Measurements from ENCODE around the gene TAF11. TPM values are rescaled to one million over a fixed set of nuclear protein-coding genes. Genes with fewer than 3 reads are reported as not detected.

The TAF11 gene
- total and polyA plus RNA-seq, 2 donors (not counting 3 experiments of a cell fraction or from before 2014, with no cell fraction given) = 30.7 to 37.1 TPM

DNA sequence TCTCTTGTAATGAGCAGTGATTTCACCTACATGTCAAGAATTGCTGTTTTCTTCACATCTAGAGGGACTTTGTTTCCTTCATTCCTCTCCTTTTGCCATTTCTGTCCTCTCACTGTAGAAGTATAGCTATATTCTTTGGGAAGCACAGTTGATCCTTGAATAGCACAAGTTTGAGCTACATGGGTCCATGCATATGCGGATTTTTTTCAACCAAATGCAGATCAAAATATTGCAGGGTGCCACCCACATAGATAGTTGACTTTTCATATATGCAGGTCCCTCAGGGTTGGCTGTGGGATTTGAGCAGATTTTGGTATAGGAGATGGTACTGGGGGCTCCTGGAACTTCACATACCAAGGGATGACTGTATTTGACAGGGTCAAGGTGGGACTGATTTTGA lies 54.9 kb downstream of the TAF11 start:
- H3K9me3 ChIP-seq (replicated peaks; ENCODE audit: control insufficient read depth, insufficient read depth, low read length) = no peaks in the 10 kb centered on the region
- H3K27ac ChIP-seq (ENCODE audit: insufficient read depth, low read depth, low read length) = no peak overlapping the region
- TF ChIP-seq JUN (IDR thresholded peaks at IDR 0.05; ENCODE audit: borderline replicate concordance, insufficient read depth, insufficient read length, low read depth) (no peak), POLR2AphosphoS5 (IDR thresholded peaks at IDR 0.05; ENCODE audit: insufficient read depth, low read depth, low read length) (no peak), FOS (IDR thresholded peaks at IDR 0.05; ENCODE audit: borderline replicate concordance, insufficient read depth, low read length) (no peak)
- H3K4me1 ChIP-seq (ENCODE audit: control insufficient read depth, extremely low read depth, insufficient read depth, low read length) = no peaks in the 10 kb centered on the region
- H4K20me1 ChIP-seq (replicated peaks; ENCODE audit: control insufficient read depth, extremely low read depth, insufficient read depth, low read length) = no peaks in the 10 kb centered on the region
- H3K79me2 ChIP-seq (ENCODE audit: control insufficient read depth, insufficient read depth, low read length) = no peaks in the 10 kb centered on the region
- POLR2A ChIA-PET = no interaction called here
- H3K4me3 ChIP-seq (replicated peaks in 1 of 3; ENCODE audit: insufficient read depth in 1 of 3, low read depth in 1 of 3, low read length in 3 of 3) = no peak overlapping the region
- H3K9ac ChIP-seq (replicated peaks; ENCODE audit: extremely low read depth, insufficient read depth, low read length) = no peak overlapping the region
- intact Hi-C loops (cut with micrococcal nuclease) = no loop called here
- DNase-seq (ENCODE audit: low read depth, low spot score) (no peak), FAIRE-seq (no peak)
- dilution Hi-C loops (cut with MboI; ENCODE audit: extremely low pct_ligation_motif_present, low sequenced_read_pairs) = no loop called here
- no peaks in the 10 kb centered on the region for H3K9me1 ChIP-seq (replicated peaks; ENCODE audit: control insufficient read depth, extremely low read depth, insufficient read depth, low read length)
- BruUV-seq (replicated peaks) = no TSS peak
- CTCF ChIA-PET = no interaction called here
- H3K4me2 ChIP-seq (ENCODE audit: insufficient read depth, low read length) = no peak overlapping the region
- no peaks in the 10 kb centered on the region for H3K27me3 ChIP-seq (ENCODE audit: control insufficient read depth in 2 of 2, insufficient read depth in 2 of 2, low read length in 2 of 2)
- H2AFZ ChIP-seq (ENCODE audit: low read depth, low read length) = no peak overlapping the region
- H3K36me3 ChIP-seq (ENCODE audit: control insufficient read depth in 2 of 2, extremely low read depth in 1 of 2, insufficient read depth in 2 of 2, low read length in 2 of 2) = peaks cover 0 to 9% of the 10 kb centered on the region in 2 experiments

DNA sequence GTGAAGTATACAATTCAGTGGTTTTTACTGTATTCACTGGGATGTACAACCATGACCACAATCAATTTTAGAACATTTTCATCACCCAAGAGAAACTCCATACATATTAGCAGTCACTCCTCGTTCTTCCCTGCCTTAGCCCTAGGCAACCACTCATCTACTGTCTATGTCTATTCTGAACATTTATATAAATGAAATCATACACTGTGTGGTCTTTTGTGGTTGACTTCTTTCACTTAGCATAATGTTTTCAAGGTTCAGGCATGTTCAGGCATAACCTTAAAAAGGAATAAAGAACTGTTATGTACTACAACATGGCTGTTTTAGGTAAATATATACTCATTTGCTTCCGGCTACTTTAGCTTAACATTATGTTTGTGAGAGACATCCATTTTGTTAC lies 58.7 kb downstream of the TAF11 start:
- TF ChIP-seq JUN (IDR thresholded peaks at IDR 0.05; ENCODE audit: borderline replicate concordance, insufficient read depth, insufficient read length, low read depth) (no peak), MYC (IDR thresholded peaks at IDR 0.05; ENCODE audit: low read depth, low read length) (no peak), FOS (IDR thresholded peaks at IDR 0.05; ENCODE audit: borderline replicate concordance, insufficient read depth, low read length) (no peak), POLR2AphosphoS5 (IDR thresholded peaks at IDR 0.05; ENCODE audit: insufficient read depth, low read depth, low read length) (no peak), EZH2 (IDR thresholded peaks at IDR 0.05; ENCODE audit: borderline replicate concordance, low read depth, low read length, severe bottlenecking) (no peak), CTCF (IDR thresholded peaks at IDR 0.05; ENCODE audit: extremely low read depth in 1 of 2, insufficient read depth in 1 of 2, low read depth in 1 of 2, low read length in 2 of 2) (no peak), GATA2 (IDR thresholded peaks at IDR 0.05; ENCODE audit: insufficient read depth, insufficient read length, low read depth, low read length) (no peak), POLR2A (IDR thresholded peaks at IDR 0.05; ENCODE audit: low read depth, low read length) (no peak)
- TF ChIP-seq, protein P1, sequence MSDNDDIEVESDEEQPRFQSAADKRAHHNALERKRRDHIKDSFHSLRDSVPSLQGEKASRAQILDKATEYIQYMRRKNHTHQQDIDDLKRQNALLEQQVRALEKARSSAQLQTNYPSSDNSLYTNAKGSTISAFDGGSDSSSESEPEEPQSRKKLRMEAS (IDR thresholded peaks at IDR 0.05; ENCODE audit: insufficient read depth, insufficient read length) = no peak
- H3K4me3 ChIP-seq (replicated peaks in 1 of 3; ENCODE audit: insufficient read depth in 1 of 3, low read depth in 1 of 3, low read length in 3 of 3) = no peak overlapping the region
- dilution Hi-C loops (cut with MboI; ENCODE audit: extremely low pct_ligation_motif_present, low sequenced_read_pairs) (no loop called here), intact Hi-C loops (cut with micrococcal nuclease) (no loop called here)
- H3K9me1 ChIP-seq (replicated peaks; ENCODE audit: control insufficient read depth, extremely low read depth, insufficient read depth, low read length) = no peaks in the 10 kb centered on the region
- H3K27ac ChIP-seq (ENCODE audit: insufficient read depth, low read depth, low read length) = no peak overlapping the region
- H3K79me2 ChIP-seq (ENCODE audit: control insufficient read depth, insufficient read depth, low read length) = no peaks in the 10 kb centered on the region
- no peaks in the 10 kb centered on the region for H3K27me3 ChIP-seq (ENCODE audit: control insufficient read depth in 2 of 2, insufficient read depth in 2 of 2, low read length in 2 of 2)
- no peaks in the 10 kb centered on the region for H3K36me3 ChIP-seq (ENCODE audit: control insufficient read depth in 2 of 2, extremely low read depth in 1 of 2, insufficient read depth in 2 of 2, low read length in 2 of 2)
- no peaks in the 10 kb centered on the region for H3K9me3 ChIP-seq (replicated peaks; ENCODE audit: control insufficient read depth, insufficient read depth, low read length)
- H3K4me1 ChIP-seq (ENCODE audit: control insufficient read depth, extremely low read depth, insufficient read depth, low read length) = no peaks in the 10 kb centered on the region
- POLR2A ChIA-PET = no interaction called here
- H2AFZ ChIP-seq (ENCODE audit: low read depth, low read length) = no peak overlapping the region
- BruUV-seq (replicated peaks) = no TSS peak
- H3K4me2 ChIP-seq (ENCODE audit: insufficient read depth, low read length) = no peak overlapping the region
- no peaks in the 10 kb centered on the region for H4K20me1 ChIP-seq (replicated peaks; ENCODE audit: control insufficient read depth, extremely low read depth, insufficient read depth, low read length)
- CTCF ChIA-PET = interaction anchor here (0.6 to 1.1 kb wide), 5 partner anchors 9 to 370 kb away, joined by 3 to 4 read pairs (median 3); no protein-coding TSS in a partner anchor
- DNase-seq (ENCODE audit: low read depth, low spot score) = no peak
- FAIRE-seq = no peak
- H3K9ac ChIP-seq (replicated peaks; ENCODE audit: extremely low read depth, insufficient read depth, low read length) = no peak overlapping the region

Measured in endothelial cell of umbilical vein (primary cell).